ENCODE measurements around the gene CBX7.
A peak's percentile ranks its signal among the peaks of the same experiment; 100 is the strongest.

Gene CBX7

DNA sequence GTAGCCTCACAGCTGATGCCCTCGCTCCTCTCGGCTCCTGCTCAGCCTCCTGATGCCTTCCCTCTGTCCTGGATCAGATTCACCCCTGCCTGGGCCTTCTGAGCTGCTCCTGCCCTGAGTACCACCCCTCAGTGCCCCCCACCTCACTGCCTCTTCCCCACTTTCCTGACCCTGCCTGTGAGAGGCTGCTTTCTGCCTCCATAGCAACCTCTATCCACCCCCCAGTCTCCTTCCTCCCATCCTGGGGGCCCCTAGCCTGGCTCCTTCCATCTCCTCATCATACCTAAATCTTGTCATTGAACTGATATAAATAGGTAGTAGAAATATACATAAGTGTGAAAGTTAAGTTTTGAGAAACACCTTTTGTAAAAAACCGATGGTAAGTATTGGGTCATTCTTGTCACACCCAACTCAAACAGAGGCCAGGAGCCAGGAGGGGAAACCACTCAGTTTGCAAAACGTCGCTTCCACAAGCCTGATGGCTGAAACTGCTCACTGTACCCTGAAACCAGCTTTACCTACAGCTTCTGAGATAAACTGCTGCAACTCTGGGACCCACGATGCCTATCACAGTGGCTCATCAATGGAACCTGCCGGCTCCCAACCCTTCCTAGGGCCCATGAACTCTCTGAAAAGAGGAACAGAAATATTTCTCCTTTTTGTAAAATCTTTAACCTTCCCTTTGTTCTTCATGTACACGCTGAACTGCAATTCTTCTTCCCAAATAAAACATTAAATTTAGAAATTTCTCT lies 60.2 kb downstream of the CBX7 start:
- Histone ChIP-seq H3K27me3 (ENCODE audit: insufficient read depth, poor library complexity, severe bottlenecking) (peaks cover 8% of the 10 kb centered on the region), H3K4me3 (replicated peaks; ENCODE audit: insufficient read depth, low read length) (no peak overlapping the region), H3K27ac (replicated peaks) (no peak overlapping the region)
- TF ChIP-seq, protein P1, sequence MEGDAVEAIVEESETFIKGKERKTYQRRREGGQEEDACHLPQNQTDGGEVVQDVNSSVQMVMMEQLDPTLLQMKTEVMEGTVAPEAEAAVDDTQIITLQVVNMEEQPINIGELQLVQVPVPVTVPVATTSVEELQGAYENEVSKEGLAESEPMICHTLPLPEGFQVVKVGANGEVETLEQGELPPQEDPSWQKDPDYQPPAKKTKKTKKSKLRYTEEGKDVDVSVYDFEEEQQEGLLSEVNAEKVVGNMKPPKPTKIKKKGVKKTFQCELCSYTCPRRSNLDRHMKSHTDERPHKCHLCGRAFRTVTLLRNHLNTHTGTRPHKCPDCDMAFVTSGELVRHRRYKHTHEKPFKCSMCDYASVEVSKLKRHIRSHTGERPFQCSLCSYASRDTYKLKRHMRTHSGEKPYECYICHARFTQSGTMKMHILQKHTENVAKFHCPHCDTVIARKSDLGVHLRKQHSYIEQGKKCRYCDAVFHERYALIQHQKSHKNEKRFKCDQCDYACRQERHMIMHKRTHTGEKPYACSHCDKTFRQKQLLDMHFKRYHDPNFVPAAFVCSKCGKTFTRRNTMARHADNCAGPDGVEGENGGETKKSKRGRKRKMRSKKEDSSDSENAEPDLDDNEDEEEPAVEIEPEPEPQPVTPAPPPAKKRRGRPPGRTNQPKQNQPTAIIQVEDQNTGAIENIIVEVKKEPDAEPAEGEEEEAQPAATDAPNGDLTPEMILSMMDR (IDR thresholded peaks at IDR 0.05; ENCODE audit: insufficient read depth, low read length), result no peak
- TF ChIP-seq SPI1 (IDR thresholded peaks at IDR 0.05; ENCODE audit: borderline replicate concordance, low read depth), result peak; percentile 63; the same call in 1 of the 2 replicates
- no peak for DNase-seq (ENCODE audit: low read depth in 1 of 2, low spot score in 1 of 2)

DNA sequence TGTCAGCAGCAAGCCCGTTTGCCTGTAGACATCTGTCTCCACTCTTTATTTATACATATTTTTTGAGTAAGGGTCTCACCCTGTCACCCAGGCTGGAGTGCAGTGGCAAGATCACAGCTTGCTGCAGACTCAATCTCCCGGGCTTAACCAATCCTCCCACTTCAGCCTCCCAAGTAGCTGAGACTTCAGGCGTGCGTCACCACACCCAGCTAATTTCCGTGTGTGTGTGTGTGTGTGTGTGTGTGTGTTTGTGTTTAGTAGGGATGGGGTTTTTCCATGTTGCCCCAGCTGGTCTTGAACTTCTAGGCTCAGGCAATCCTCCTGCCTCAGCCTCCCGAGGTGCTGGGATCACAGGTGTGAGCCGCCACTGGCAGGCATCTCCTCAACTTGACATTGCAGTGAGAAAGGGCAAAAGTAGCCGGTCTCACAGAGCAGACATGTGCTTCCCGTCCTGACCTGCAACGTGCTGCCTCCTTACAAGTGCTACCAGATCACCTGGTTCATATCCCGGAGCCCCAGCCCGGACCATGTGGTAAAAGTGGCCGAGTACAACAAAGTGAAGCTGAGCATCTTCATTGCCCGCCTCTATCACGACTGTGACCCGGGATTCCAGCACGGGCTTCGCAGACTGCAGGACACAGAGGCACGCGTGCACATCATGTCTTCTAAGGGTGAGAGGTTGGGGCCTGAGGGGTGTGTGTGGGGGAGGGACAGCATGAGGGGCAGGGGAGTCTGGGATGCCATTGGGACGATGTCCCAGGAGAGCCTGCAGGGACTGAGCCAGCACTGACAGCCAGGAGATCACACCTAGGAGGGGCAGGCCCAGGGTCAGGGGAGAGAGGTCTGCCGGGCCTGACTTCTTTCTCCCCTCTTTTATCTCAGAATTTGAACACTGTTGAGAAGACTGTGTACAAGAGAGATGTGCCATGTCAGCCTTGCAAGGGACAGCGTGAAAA lies 61.1 kb downstream of the CBX7 start:
- Histone ChIP-seq H3K27me3 (ENCODE audit: insufficient read depth, poor library complexity, severe bottlenecking) (peaks cover 8% of the 10 kb centered on the region), H3K27ac (replicated peaks) (no peak overlapping the region), H3K4me3 (replicated peaks; ENCODE audit: insufficient read depth, low read length) (no peak overlapping the region)
- TF ChIP-seq SPI1 (IDR thresholded peaks at IDR 0.05; ENCODE audit: borderline replicate concordance, low read depth) (no peak), POLR2AphosphoS5 (IDR thresholded peaks at IDR 0.05; ENCODE audit: low read depth) (no peak), GABPA (IDR thresholded peaks at IDR 0.05; ENCODE audit: low read depth) (no peak)
- TF ChIP-seq, protein P1 (IDR thresholded peaks at IDR 0.05; ENCODE audit: insufficient read depth, low read length), result no peak
- TF ChIP-seq, protein P2, sequence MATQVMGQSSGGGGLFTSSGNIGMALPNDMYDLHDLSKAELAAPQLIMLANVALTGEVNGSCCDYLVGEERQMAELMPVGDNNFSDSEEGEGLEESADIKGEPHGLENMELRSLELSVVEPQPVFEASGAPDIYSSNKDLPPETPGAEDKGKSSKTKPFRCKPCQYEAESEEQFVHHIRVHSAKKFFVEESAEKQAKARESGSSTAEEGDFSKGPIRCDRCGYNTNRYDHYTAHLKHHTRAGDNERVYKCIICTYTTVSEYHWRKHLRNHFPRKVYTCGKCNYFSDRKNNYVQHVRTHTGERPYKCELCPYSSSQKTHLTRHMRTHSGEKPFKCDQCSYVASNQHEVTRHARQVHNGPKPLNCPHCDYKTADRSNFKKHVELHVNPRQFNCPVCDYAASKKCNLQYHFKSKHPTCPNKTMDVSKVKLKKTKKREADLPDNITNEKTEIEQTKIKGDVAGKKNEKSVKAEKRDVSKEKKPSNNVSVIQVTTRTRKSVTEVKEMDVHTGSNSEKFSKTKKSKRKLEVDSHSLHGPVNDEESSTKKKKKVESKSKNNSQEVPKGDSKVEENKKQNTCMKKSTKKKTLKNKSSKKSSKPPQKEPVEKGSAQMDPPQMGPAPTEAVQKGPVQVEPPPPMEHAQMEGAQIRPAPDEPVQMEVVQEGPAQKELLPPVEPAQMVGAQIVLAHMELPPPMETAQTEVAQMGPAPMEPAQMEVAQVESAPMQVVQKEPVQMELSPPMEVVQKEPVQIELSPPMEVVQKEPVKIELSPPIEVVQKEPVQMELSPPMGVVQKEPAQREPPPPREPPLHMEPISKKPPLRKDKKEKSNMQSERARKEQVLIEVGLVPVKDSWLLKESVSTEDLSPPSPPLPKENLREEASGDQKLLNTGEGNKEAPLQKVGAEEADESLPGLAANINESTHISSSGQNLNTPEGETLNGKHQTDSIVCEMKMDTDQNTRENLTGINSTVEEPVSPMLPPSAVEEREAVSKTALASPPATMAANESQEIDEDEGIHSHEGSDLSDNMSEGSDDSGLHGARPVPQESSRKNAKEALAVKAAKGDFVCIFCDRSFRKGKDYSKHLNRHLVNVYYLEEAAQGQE (IDR thresholded peaks at IDR 0.05; ENCODE audit: insufficient replicate concordance, low read depth), result no peak
- DNase-seq (ENCODE audit: low read depth in 1 of 2, low spot score in 1 of 2), result no peak

GRCh38 chr22:39090426-39091064 lies 61.9 kb downstream of the CBX7 start:
- no peak for DNase-seq (ENCODE audit: low read depth in 1 of 2, low spot score in 1 of 2)
- TF ChIP-seq, protein P1 (IDR thresholded peaks at IDR 0.05; ENCODE audit: insufficient read depth, low read length), result no peak
- TF ChIP-seq, protein P2 (IDR thresholded peaks at IDR 0.05; ENCODE audit: insufficient replicate concordance, low read depth), result no peak
- TF ChIP-seq POLR2AphosphoS5 (IDR thresholded peaks at IDR 0.05; ENCODE audit: low read depth), result no peak
- TF ChIP-seq SPI1 (IDR thresholded peaks at IDR 0.05; ENCODE audit: borderline replicate concordance, low read depth), result no peak
- no peak for TF ChIP-seq GABPA (IDR thresholded peaks at IDR 0.05; ENCODE audit: low read depth)
- no peak overlapping the region for H3K27ac ChIP-seq (replicated peaks)
- no peak overlapping the region for H3K4me3 ChIP-seq (replicated peaks; ENCODE audit: insufficient read depth, low read length)
- H3K27me3 ChIP-seq (ENCODE audit: insufficient read depth, poor library complexity, severe bottlenecking), result peaks cover 7% of the 10 kb centered on the region

Measured in HL-60 (cell line).